ENCODE results near the gene SSR3. TPM values are rescaled to one million over a fixed set of nuclear protein-coding genes. Genes with fewer than 3 reads are reported as not detected.
A peak's percentile ranks its signal among the peaks of the same experiment; 100 is the strongest.

The SSR3 gene
- total RNA-seq, 1 experiment from 2014 or later: 215 TPM

DNA sequence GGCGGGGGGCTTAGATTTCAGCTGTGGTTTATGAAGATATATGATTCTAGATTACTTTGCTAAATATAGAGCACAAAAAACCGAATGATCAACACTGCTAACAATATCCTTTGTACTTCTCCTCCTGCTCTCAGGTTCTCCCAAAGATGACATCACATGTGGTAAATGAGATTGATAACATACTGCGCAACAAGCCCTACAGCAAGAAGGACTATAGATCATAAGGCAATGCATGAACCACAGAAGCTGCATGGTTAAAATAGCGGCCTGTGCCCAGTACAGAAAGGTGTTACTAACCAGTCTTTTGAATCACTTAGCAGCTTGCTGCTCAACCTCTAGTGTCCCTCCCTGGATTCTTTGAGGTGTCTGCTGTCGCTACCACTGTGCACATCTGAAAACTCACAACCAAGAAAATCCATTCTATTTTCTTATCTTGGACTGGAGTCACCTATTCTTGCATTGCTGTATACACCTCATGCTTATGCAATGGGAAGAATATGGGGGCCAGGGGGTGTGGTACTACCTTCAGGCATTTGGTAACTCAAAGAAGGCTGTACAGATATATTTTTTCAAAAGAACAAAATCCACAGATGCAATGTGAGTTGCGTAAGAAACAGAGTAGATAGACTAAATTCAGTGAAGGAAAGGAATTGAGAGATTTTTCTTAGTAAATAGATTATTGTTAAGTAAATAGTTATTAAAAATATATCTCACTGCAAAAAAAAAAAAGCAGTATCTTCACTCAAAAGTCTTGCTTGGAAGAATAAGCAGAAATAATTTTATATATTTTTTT is 18.2 kb downstream of the SSR3 start:
- peak; percentile 19 for DNase-seq (ENCODE audit: low spot score)

DNA sequence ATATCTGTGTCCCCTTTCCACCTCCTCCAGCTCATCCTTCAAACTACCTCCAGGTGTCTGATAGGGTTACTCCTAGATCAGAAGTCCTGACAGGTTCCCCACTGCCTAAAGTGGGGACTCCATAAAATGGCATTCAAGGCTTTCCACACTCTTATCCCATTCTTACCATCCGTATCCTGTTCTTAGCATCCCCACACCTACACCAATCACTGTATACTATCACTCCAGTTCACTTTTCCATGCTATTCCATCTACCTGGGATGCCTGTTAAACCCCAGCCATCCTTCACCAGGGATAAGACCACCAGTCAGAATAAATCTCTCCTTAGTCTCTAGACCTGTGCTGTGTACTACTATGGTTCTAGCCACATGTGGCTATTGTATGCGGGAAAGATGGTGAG is 19.1 kb downstream of the SSR3 start:
- DNase-seq (ENCODE audit: low spot score): no peak

DNA sequence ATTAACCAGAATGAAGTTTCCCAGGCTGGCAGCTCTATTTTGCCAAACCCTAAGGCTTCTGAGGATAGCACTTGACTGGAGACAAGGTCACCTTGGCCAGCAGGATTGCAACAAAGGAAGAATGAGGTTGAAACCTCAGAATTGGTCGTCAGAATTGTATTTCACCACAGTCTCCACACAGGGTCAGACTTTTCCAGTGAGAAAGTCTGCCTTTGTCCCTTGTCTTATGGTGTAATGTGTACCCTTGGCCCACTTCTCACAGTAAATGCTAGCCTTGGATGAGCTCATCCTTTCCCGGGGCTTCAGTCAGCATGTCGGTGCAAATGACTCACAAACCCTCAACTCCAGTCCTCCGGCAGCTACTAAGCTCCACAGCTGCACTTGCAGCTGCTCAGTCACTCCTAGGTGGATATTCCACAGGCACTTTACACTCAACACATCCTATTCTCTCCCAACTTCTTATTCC is 19.7 kb downstream of the SSR3 start:
- peak; percentile 99 for DNase-seq (ENCODE audit: low spot score)

DNA sequence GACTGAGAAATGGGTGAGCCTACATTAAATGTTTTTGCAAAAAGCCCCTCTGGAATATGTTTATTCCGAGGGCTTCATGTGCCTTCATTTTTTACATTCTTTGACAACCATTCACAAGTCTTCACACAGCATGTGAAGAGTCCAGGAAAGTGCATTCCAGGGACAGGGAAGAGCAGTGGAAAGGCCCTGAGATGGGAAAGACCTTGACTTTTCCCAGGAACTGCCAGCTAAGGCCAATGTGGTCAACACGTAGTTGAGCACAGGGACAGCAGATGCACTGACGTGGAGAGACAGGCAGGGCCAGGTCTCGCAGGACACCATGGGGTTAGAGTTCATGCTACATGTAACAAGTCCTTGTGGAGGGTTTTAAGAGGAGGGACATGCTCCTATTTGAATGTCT is 21.7 kb downstream of the SSR3 start:
- no peak for DNase-seq (ENCODE audit: low spot score)

DNA sequence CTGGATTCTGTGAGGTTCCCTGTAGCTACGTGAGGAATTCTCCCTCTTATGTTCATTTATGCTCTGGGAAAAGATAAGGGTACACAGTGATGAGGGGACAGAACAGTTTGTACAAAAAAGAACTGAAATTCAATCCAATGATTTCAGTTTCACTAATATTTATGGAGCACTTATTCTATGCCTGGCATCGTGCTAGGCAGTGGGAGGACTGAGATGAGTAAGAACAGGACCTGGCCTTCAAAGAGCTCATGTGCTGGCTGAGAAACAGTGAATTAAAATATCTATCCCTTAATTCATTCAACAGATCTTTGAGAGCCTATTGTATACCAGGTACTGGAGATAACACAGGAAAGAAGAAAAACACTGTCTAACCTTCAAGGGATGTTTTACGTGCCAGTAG is 22.2 kb downstream of the SSR3 start:
- DNase-seq (ENCODE audit: low spot score): no peak

DNA sequence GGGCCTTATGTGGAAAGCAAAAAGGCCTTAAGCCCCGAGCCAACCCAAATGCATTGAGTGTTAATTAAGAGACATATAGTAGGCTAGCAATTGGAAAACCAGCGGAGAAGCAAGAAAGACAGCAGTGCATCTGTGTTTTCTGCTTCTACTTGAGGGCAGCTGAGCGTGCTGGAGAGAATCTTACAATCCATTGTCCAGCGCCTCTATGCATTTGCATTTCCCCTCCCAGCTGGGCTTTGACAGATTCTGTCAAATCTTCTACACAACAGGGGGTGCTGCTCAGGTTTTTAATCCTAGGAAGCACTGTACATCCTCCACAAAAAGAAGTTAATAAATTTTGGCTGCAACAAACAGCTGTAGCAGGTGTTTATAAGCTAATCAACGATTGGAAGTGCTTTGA is 23.9 kb downstream of the SSR3 start:
- DNase-seq (ENCODE audit: low spot score): no peak

DNA sequence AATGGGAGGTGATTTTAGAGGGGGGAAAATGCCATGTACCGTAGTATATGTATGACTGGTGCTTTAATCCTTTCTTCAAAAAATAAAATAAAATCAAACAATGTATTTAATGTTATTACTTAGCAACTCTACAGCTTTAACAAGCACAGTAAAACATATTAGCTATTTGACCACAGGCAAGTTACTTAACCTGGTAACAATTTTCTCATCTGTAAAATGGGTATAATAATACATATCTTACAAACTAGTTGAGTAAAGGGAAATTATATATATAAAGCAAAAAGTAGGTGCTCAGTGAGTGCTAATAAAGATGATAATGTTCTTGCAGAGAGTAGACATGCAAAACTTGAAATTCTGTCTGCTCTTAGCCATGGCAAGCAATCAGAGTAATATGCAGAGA is 27.9 kb downstream of the SSR3 start:
- no peak for DNase-seq (ENCODE audit: low spot score)

DNA sequence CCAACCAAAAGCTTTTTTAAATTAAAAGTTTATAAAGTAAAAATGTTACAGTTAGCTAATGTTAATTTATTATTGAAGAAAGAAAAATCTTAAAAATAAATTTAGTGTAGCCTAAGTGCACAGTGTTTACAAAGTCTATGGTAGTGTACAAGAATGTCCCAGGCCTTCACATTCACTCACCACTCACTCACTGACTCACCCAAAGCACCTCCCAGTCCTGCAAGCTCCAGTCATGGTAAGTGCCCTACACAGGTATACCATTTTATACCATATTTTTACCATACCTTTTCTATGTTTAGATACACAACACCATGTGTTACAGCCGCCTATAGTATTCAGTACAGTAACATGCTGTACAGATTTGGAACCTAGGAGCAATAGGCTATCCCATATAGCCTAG is 29.1 kb downstream of the SSR3 start:
- DNase-seq (ENCODE audit: low spot score): no peak

DNA sequence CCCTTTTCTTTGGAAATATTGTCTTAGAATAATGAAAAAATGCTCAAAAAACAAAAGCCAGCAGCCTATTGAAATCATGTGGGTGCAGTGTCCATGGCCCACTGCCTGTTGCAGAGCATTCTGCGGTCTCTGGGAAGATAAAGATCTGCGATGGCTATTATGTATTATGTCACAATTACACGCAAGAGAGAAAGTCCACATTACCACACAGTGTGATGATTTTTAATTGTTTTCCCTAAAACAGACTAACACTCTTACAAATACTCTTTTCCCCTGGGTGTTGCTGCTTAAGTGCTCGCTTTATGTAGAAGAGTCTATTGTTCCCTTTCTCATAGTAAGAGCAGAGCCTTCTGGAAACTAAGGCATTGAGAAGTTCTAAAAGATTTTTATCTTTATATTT is 32.2 kb downstream of the SSR3 start:
- DNase-seq (ENCODE audit: low spot score): no peak

DNA sequence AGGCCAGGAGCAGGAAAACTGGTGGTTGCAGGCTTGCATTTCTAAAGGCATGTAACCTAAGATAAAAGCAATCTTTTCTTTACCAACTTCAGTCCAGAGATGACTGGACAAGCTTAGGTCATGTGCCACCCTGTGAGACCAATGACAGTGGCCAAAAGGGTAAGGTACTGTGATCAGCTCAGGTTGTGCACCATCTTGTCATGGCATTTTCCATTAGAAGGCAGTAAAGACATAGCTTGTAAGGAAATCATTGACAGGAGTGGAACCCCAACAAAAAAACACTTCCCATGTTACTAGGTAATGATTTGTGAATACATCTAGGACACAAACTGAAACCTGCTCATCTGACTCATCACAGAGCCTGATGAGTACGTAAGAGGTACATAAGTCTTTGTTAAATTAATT is 35.2 kb downstream of the SSR3 start:
- DNase-seq (ENCODE audit: low spot score): no peak

DNA sequence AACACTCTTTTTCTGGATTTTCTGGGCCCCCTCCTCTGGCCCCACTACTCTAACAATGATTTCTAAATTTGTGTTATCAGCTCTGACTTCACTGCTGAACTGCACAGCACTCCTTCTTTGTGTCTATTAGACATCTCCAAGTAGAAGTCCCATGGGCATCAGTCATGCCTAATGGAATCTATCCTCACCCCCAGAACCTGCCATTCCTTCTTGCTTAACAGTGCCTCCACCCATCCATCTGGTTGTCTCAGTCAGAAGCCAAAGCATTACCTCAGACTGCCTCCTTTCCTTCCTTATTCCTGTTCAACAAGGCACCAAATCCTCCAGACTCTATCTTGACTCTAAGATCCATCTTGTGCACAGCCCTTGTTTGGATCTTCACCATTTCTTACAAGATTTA is 36.2 kb downstream of the SSR3 start:
- no peak for DNase-seq (ENCODE audit: low spot score)

DNA sequence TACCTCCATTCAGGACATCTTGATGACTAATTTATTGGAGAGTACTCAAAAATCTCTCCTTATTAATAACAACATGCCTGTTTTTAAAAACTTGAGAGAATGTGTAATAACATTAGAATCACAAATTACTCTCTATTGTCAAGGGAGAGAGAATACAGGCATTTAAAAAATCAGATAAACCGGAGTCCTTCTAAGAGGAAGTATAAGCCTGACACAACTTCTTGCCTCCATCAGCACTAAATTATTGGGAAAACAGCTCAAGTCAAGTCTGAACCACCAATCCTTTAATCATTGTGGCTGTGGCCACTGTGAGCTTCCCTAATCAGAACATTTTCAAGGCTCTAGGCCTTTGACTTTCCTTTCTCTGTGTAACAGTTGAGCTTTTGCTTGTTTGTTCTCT is 38.0 kb downstream of the SSR3 start:
- no peak for DNase-seq (ENCODE audit: low spot score)

DNA sequence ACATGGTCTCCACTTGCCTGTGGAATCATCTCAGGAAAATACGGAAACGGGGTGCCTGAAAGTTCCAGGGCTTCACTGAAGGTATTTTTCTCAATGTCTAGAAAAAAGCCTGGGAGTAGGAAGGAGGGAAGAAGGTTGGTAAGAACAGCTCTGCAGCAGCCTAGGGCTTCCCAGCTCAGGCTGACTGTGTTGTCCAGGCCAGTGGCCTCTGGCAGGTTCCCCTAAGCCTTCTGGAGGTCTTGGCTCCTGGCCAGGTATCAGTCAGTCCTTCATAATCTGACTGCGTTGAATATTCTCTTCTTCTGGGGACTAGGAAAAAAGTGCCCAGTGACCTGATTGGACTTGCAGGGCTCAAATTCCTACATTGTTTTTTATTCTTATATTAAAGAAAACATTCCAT is 38.6 kb downstream of the SSR3 start:
- no peak for DNase-seq (ENCODE audit: low spot score)

DNA sequence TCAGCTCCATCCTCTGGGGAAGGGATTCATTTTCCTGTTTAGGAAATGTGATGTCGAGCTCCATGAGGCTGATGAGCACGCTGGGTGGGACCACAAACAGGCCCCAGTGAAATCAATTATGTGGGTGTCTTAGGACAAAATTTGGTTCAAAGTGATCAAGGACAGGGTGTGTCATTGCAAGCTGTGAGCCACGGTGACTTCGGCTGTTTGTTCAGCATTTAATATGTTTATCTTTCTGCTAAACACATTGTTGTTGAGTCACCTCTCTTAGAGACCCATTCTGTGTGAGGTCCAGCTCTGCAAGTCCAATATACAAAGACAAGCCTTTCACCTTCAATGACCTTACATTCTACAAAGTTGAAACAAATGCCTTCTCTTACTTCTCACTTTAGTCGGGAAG is 41.3 kb downstream of the SSR3 start:
- peak; percentile 65 for DNase-seq (ENCODE audit: low spot score)

DNA sequence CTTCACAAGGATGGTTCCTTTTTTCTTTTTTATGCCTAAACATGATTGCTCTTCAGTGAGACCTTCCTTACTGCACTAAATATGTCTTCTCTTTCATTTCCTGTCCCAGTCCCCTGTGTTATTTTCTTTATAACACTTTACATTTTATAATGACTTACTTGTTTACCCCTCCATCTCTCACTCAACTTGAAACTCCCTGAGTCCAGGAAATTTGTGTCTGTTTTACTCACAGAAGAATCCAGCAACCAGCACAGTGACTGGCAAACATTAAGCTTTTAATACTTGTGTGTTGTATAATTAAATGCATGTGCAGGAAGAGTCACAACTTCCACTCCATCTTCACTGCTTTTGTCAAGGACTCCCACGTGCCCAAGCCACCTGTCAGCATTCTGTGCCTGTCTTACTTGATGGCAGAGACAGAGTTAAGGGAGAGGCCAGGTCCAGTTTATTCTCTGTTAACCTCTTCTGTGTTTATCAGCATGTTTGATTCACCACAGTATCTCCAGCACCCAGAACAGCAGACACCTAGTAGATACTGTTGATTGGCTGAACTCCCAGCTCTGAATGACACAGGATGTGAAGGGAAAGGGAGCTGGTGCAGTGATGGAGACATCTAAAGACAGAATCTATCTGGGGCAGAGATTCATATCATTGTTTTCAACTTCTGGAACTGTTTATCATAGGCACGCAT is 42.8 kb downstream of the SSR3 start:
- DNase-seq (ENCODE audit: low spot score): no peak

DNA sequence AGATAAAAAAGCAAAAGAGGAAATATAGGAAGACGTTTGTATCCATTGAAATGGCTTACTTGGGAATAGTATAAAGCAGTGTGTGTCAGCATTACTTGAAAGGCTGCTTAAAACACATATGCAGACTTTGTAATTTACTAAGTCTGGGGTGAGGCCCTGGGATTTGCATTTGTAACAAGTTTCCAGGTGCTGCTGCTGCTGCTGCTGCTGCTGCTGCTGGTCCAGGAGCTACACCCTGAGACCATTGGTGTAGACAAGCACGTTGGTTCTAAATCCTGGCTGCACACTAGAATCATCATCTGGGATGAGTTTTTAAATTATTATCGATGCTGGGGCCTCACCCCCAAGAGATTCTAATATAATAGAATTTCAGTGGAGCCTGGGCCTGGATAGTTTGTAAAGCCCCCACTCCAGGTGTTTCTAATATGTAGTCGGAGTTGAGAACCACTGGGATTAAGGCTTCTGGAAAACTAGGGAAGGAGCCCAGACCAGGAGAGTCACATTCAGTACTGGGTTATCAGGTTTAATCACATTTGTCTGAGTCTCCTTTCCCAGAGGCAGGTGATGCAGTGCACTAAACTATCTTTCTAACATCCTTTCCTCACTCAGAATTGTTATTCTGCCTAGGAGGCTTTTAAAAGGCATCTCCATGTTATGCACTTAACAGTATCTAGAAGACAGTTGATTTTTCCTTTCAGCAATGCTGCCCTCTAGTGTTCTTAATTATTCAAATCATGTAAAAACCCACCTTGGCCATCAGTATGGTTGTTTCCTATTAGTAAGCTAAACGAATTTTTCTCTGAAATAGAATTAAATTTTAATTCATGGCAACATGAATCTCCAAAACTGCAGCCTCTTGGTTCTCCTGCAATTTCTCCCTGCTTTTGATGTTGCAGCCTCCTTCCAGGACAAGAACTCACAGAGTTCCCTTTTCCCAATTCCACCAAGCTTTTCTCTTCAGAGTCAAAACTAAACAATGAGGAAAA is 45.4 kb downstream of the SSR3 start:
- peak; percentile 58 for DNase-seq (ENCODE audit: low spot score)

DNA sequence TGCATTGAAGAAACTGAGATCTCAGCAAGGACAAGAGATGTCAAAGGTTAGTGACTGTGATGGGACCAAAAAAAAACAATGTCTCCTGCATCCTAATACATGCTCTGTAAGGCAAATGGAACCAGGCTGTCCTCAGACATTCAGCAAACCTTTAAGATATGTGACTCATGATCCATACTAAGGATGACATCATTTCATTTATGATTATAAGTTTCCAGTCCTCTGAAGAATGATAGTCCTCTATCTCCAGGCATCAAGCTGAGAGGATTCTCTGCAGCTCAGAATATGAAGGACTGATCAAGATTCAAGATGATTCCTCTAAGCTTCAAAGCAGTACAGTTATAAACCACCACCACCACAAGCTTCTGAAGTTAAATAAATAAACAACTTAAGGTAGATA is 47.6 kb downstream of the SSR3 start:
- DNase-seq (ENCODE audit: low spot score): no peak

DNA sequence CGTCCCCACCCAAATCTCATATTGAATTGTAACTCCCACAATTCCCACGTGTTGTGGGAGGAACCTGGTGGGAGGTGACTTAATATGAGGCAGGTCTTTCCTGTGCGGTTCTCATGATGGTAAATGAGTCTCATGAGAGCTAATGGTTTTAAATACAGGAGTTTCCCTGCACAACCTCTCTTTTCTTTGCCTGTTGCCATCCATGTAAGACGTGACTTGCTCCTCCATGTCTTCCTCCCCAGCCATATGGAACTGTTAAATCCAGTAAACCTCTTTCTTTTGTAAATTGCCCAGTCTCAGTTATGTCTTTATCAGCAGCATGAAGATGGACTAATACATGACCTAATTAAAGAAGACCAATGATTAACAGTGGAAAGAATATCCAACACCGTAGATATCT is 56.6 kb downstream of the SSR3 start:
- no peak for DNase-seq (ENCODE audit: low spot score)

DNA sequence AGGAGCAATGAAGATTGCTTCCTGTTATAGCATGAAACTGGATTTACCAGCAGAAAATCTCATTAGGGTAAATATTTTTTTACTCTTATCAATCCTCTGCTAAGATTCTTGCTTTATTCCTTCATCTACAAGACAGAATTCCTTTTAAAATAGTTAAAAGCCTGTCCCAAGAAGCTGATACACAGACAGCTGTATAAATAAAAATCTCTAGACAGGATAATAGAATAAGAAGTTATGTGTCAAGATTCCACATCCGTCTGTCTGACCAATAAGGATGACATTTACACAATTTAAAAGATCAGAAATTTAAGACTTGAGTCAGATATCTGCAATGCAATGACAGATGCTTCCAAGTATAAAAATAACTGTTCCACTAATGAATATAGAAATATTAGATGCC is 57.6 kb downstream of the SSR3 start:
- DNase-seq (ENCODE audit: low spot score): no peak

DNA sequence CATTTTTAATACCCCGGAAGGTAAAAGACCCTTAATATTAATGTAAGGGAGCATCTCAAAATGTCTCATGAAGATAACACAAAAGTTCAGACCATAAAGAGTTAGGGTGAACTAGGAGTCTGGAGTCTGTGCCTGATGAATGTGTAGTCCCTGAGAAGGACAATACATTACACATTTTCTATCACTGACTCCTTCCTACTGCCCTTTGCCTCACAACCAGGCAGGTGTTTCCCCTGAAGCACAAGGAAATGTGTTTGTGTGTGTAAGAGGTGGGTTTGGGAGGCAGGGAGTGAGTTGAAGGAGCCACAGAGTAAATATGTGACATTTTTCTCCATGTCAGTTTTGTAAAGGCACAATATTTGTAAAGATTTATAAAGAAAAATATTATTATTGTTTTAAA is 59.1 kb downstream of the SSR3 start:
- no peak for DNase-seq (ENCODE audit: low spot score)

DNA sequence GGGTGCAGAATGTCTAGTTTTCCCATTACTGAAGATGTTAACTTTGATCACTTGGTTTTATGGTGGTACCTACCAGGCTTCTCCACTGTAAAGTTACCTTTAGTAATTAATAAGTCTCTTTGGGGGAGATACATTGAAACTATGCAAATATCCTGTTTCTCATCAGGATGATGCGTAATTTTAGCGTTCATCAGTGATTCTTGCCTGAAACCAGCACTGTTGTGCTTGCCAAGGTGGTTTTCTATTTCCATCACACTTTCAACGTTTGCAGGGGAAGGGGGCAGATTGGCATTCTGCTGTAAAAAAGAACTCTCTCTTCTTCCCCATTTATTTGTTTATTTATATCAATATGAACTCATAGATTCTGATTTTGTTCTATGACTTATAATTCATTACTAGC is 61.0 kb downstream of the SSR3 start:
- DNase-seq (ENCODE audit: low spot score): no peak

DNA sequence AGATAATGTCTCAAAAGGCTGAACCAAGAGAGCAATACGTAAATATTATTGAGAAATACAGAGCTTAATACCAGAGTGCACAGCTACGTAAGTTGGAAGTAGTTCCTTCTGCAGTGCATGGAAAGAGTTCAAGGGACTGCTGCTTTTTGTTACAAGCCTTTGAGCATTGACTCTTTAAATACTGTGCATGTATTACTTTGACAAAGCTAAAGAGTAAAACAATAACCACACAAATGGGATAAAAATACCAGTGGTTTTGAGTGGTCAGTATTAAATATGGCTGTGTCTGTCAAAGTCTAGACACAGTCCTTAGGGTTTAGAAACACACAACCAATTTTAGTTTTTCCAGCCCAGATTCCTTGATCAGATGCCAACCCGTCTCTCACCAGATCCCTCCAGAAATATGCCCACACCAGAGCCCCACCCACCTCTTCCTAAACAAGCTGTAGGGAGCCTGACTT is 62.1 kb downstream of the SSR3 start:
- DNase-seq (ENCODE audit: low spot score): no peak
